Measurements from ENCODE around the gene ADD1. TPM values are rescaled to one million over a fixed set of nuclear protein-coding genes. Genes with fewer than 3 reads are reported as not detected.

ADD1 gene
- polyA plus RNA-seq, 5 donors = 260 to 305 (median 286) TPM

GRCh38 chr4:2879026-2879425 lies 35.4 kb downstream of the ADD1 start:
- no peak for DNase-seq

- no peak for DNase-seq
Measured at GRCh38 chr4:2881431-2881830, 37.8 kb downstream of the ADD1 start.

- DNase-seq = no peak
Measured at GRCh38 chr4:2882341-2882740, 38.7 kb downstream of the ADD1 start.

- no peak for DNase-seq
Measured at GRCh38 chr4:2886161-2886560, 42.5 kb downstream of the ADD1 start.

- no peak for DNase-seq
Measured at GRCh38 chr4:2886622-2887021, 43.0 kb downstream of the ADD1 start.

- no peak for DNase-seq
Measured at GRCh38 chr4:2887343-2887742, 43.7 kb downstream of the ADD1 start.

GRCh38 chr4:2888886-2889285 lies 45.2 kb downstream of the ADD1 start:
- DNase-seq = no peak

- no peak for DNase-seq
Measured at GRCh38 chr4:2891294-2891693, 47.6 kb downstream of the ADD1 start.

- no peak for DNase-seq
Measured at GRCh38 chr4:2893772-2894171, 50.1 kb downstream of the ADD1 start.

- no peak for DNase-seq
Measured at GRCh38 chr4:2898001-2898400, 54.4 kb downstream of the ADD1 start.

- DNase-seq = no peak
Measured at GRCh38 chr4:2900741-2901140, 57.1 kb downstream of the ADD1 start.

- DNase-seq = no peak
Measured at GRCh38 chr4:2901186-2901585, 57.5 kb downstream of the ADD1 start.

- no peak for DNase-seq
Measured at GRCh38 chr4:2902126-2902525, 58.5 kb downstream of the ADD1 start.

GRCh38 chr4:2905544-2905943 lies 61.9 kb downstream of the ADD1 start:
- no peak for DNase-seq

- DNase-seq = no peak
Measured at GRCh38 chr4:2906218-2906617, 62.6 kb downstream of the ADD1 start.

GRCh38 chr4:2907226-2907625 lies 63.6 kb downstream of the ADD1 start:
- no peak for DNase-seq

GRCh38 chr4:2907706-2908293 lies 64.2 kb downstream of the ADD1 start:
- no peak for DNase-seq

- no peak for DNase-seq
Measured at GRCh38 chr4:2908686-2909085, 65.0 kb downstream of the ADD1 start.

GRCh38 chr4:2909583-2909982 lies 65.9 kb downstream of the ADD1 start:
- no peak for DNase-seq

GRCh38 chr4:2910409-2910808 lies 66.8 kb downstream of the ADD1 start:
- no peak for DNase-seq

GRCh38 chr4:2911868-2912267 lies 68.2 kb downstream of the ADD1 start:
- DNase-seq = no peak

GRCh38 chr4:2913168-2913567 lies 69.5 kb downstream of the ADD1 start:
- DNase-seq = no peak

GRCh38 chr4:2914256-2915126 lies 70.8 kb downstream of the ADD1 start:
- no peak for DNase-seq

GRCh38 chr4:2915789-2916188 lies 72.1 kb downstream of the ADD1 start:
- DNase-seq = no peak
